ENCODE measurements around the gene DTNB. TPM values are rescaled to one million over a fixed set of nuclear protein-coding genes. Genes with fewer than 3 reads are reported as not detected.

Gene DTNB
- total and polyA plus RNA-seq, 2 donors (not counting 1 experiment from before 2014, with no cell fraction given), result 25.7 to 37.3 TPM

DNA sequence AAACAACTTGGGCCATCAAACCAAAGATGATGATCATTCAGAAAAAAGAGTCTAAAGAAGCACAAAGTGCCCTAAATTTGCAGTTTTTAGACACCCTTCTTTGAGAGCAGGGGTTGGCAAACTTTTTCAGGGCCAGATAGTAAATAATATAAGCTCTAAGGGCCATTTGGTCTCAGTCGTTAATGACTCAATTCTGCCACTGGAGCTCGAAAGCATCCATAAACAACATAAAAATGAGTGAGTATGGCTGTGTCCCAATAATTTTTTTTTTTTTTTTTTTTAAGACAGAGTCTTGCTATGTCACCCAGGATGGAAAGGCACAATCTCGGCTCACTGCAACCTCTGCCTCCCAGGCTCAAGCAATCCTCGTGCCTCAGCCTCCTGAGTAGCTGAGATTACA is 152.3 kb downstream of the DTNB start:
- 100% methylated on average over 2 of the region's 4 CpGs for WGBS (ENCODE audit: insufficient coverage)
- POLR2A ChIA-PET, result no interaction called here
- Mint-ChIP-seq H3K4me1 (peaks cover 19% of the 10 kb centered on the region), H3K4me3 (no peak overlapping the region), H3K27ac (no peak overlapping the region), H3K9me3 (ENCODE audit: insufficient read depth) (no peaks in the 10 kb centered on the region), H3K27me3 (no peaks in the 10 kb centered on the region)
- DNase-seq, result no peak
- no peaks in the 10 kb centered on the region for H4K20me1 ChIP-seq (ENCODE audit: control insufficient read depth, insufficient read depth, low read length, poor library complexity, severe bottlenecking)
- H3K27ac ChIP-seq (ENCODE audit: low read length in 2 of 2), result no peak overlapping the region
- CTCF ChIA-PET, result interaction anchor here (0.5 to 1.4 kb wide), 7 partner anchors 46 to 325 kb away, joined by 3 to 11 read pairs (median 4); no protein-coding TSS in a partner anchor
- no peaks in the 10 kb centered on the region for H3K27me3 ChIP-seq (replicated peaks in 1 of 4; ENCODE audit: control extremely low read depth in 1 of 4, control insufficient read depth in 3 of 4, insufficient read depth in 4 of 4, low read length in 3 of 4)
- no peak overlapping the region for H2AFZ ChIP-seq (ENCODE audit: insufficient read depth, low read depth, low read length, poor library complexity, severe bottlenecking)
- H3K9me3 ChIP-seq (ENCODE audit: control extremely low read depth in 1 of 3, control insufficient read depth in 2 of 3, insufficient read depth in 1 of 3, low read length in 2 of 3), result no peaks in the 10 kb centered on the region
- no peak overlapping the region for H3K4me2 ChIP-seq (replicated peaks; ENCODE audit: low read depth, low read length, poor library complexity, severe bottlenecking)
- H3K4me3 ChIP-seq (ENCODE audit: control extremely low read depth in 1 of 5, extremely low read depth in 1 of 5, insufficient read depth in 1 of 5, low read depth in 2 of 5, low read length in 4 of 5), result no peak overlapping the region
- no peak for ATAC-seq (ENCODE audit: low read depth)
- intact Hi-C loops (cut with micrococcal nuclease), result loop anchor here (5.0 to 10.0 kb wide), 3 partner anchors 36 to 246 kb away; no protein-coding TSS in a partner anchor
- H3K79me2 ChIP-seq (ENCODE audit: control insufficient read depth, insufficient read depth, low read length), result no peaks in the 10 kb centered on the region
- H3K4me1 ChIP-seq (ENCODE audit: control insufficient read depth in 2 of 2, insufficient read depth in 2 of 2, low read length in 2 of 2), result peaks cover 7 to 16% of the 10 kb centered on the region in 2 donors
- H3K9ac ChIP-seq (ENCODE audit: low read length), result no peak overlapping the region
- no peaks in the 10 kb centered on the region for H3K36me3 ChIP-seq (replicated peaks in 1 of 2; ENCODE audit: control extremely low read depth in 1 of 2, control insufficient read depth in 1 of 2, extremely low read depth in 1 of 2, insufficient read depth in 2 of 2, low read length in 1 of 2)
- TF ChIP-seq CTCF (IDR thresholded peaks at IDR 0.05), result no peak
- TF ChIP-seq EZH2 (IDR thresholded peaks at IDR 0.05; ENCODE audit: borderline replicate concordance, insufficient read depth, low read depth, low read length, poor library complexity, severe bottlenecking), result no peak

GRCh38 chr2:25517701-25518100 is 155.7 kb downstream of the DTNB start:
- intact Hi-C loops (cut with micrococcal nuclease), result no loop called here
- DNase-seq, result no peak
- Histone ChIP-seq H3K36me3 (replicated peaks in 1 of 2; ENCODE audit: control extremely low read depth in 1 of 2, control insufficient read depth in 1 of 2, extremely low read depth in 1 of 2, insufficient read depth in 2 of 2, low read length in 1 of 2) (no peaks in the 10 kb centered on the region), H3K4me2 (replicated peaks; ENCODE audit: low read depth, low read length, poor library complexity, severe bottlenecking) (no peak overlapping the region), H3K9ac (ENCODE audit: low read length) (no peak overlapping the region), H3K4me3 (ENCODE audit: control extremely low read depth in 1 of 5, extremely low read depth in 1 of 5, insufficient read depth in 1 of 5, low read depth in 2 of 5, low read length in 4 of 5) (no peak overlapping the region), H3K9me3 (ENCODE audit: control extremely low read depth in 1 of 3, control insufficient read depth in 2 of 3, insufficient read depth in 1 of 3, low read length in 2 of 3) (no peaks in the 10 kb centered on the region), H2AFZ (ENCODE audit: insufficient read depth, low read depth, low read length, poor library complexity, severe bottlenecking) (no peak overlapping the region), H3K4me1 (ENCODE audit: control insufficient read depth in 2 of 2, insufficient read depth in 2 of 2, low read length in 2 of 2) (peaks cover 24 to 30% of the 10 kb centered on the region in 2 donors), H3K27ac (ENCODE audit: low read length in 2 of 2) (no peak overlapping the region), H3K27me3 (replicated peaks in 1 of 4; ENCODE audit: control extremely low read depth in 1 of 4, control insufficient read depth in 3 of 4, insufficient read depth in 4 of 4, low read length in 3 of 4) (no peaks in the 10 kb centered on the region), H4K20me1 (ENCODE audit: control insufficient read depth, insufficient read depth, low read length, poor library complexity, severe bottlenecking) (no peaks in the 10 kb centered on the region), H3K79me2 (ENCODE audit: control insufficient read depth, insufficient read depth, low read length) (no peaks in the 10 kb centered on the region)
- Mint-ChIP-seq H3K4me1 (peaks cover 37% of the 10 kb centered on the region), H3K27ac (no peak overlapping the region), H3K9me3 (ENCODE audit: insufficient read depth) (no peaks in the 10 kb centered on the region), H3K27me3 (no peaks in the 10 kb centered on the region), H3K4me3 (no peak overlapping the region)
- no peak for ATAC-seq (ENCODE audit: low read depth)
- ChIA-PET POLR2A (no interaction called here), CTCF (interaction anchor here (2.2 to 2.3 kb wide), 2 partner anchors 142 to 155 kb away, joined by 9 to 13 read pairs; no protein-coding TSS in a partner anchor)
- TF ChIP-seq EZH2 (IDR thresholded peaks at IDR 0.05; ENCODE audit: borderline replicate concordance, insufficient read depth, low read depth, low read length, poor library complexity, severe bottlenecking), result no peak
- no CpG with 5 or more reads among the region's 4 CpGs for WGBS (ENCODE audit: insufficient coverage)

Measured in B cell (primary cell).